ENCODE results near the gene ZFYVE1. TPM values are rescaled to one million over a fixed set of nuclear protein-coding genes. Genes with fewer than 3 reads are reported as not detected.

Gene ZFYVE1
- total and polyA plus RNA-seq, 2 of the 13 experiments (the other 11 are each of a cell fraction or from before 2014, with no cell fraction given) = 2.6 to 5.3 TPM

- 0 out of 2 replicates have a peak, but pooled peaks have one; percentile 1 for TF ChIP-seq ATF2 (CRISPR knock-in tag; IDR thresholded peaks at IDR 0.05)
- peak; percentile 57 for TF ChIP-seq HNF1B (CRISPR knock-in tag; IDR thresholded peaks at IDR 0.05)
- peak; percentile 65 for TF ChIP-seq BORCS8-MEF2B (CRISPR knock-in tag; IDR thresholded peaks at IDR 0.05)
- no peak for TF ChIP-seq SOX6 (IDR thresholded peaks at IDR 0.05)
- 0 out of 2 replicates have a peak, but pooled peaks have one; percentile 24 for TF ChIP-seq SOX6 (CRISPR knock-in tag; IDR thresholded peaks at IDR 0.05)
- TF ChIP-seq ZNF232 (CRISPR knock-in tag; IDR thresholded peaks at IDR 0.05; ENCODE audit: borderline replicate concordance) = no peak
- no peak for TF ChIP-seq PAWR (CRISPR knock-in tag; IDR thresholded peaks at IDR 0.05; ENCODE audit: borderline replicate concordance)
- peak in 1 of 2 experiments; percentile 55; a peak in 2 of 4 replicates for TF ChIP-seq HMGXB4 (CRISPR knock-in tag; IDR thresholded peaks at IDR 0.05; ENCODE audit: borderline replicate concordance in 1 of 2, low read depth in 1 of 2)
- peak; percentile 14 for TF ChIP-seq HDAC2 (CRISPR knock-in tag; IDR thresholded peaks at IDR 0.05)
- no peak for TF ChIP-seq DNMT1 (CRISPR knock-in tag; IDR thresholded peaks at IDR 0.05)
- peak; percentile 26; the same call in 1 of the 2 replicates for TF ChIP-seq SPEN (CRISPR knock-in tag; IDR thresholded peaks at IDR 0.05; ENCODE audit: low read depth)
- TF ChIP-seq ZFY (CRISPR knock-in tag; IDR thresholded peaks at IDR 0.05) = peak; percentile 81
- no peak for TF ChIP-seq ETV5 (CRISPR knock-in tag; IDR thresholded peaks at IDR 0.05; ENCODE audit: borderline replicate concordance)
- TF ChIP-seq SP4 (CRISPR knock-in tag; IDR thresholded peaks at IDR 0.05) = peak; percentile 86
- TF ChIP-seq CBX5 (CRISPR knock-in tag; IDR thresholded peaks at IDR 0.05; ENCODE audit: borderline replicate concordance) = 0 out of 2 replicates have a peak, but pooled peaks have one; percentile 14
- TF ChIP-seq HOXA5 (CRISPR knock-in tag; IDR thresholded peaks at IDR 0.05) = peak; percentile 57; the same call in 1 of the 2 replicates
- TF ChIP-seq TFE3 (CRISPR knock-in tag; IDR thresholded peaks at IDR 0.05) = no peak
- TF ChIP-seq TRAFD1 (CRISPR knock-in tag; IDR thresholded peaks at IDR 0.05; ENCODE audit: borderline replicate concordance) = no peak
- TF ChIP-seq SP5 (CRISPR knock-in tag; IDR thresholded peaks at IDR 0.05; ENCODE audit: borderline replicate concordance, low read depth) = peak; percentile 15; the same call in 1 of the 2 replicates
- TF ChIP-seq HDAC1 (CRISPR knock-in tag; IDR thresholded peaks at IDR 0.05) = peak; percentile 90
- no peak for TF ChIP-seq MAF1 (CRISPR knock-in tag; IDR thresholded peaks at IDR 0.05; ENCODE audit: borderline replicate concordance)
- peak; percentile 63 for TF ChIP-seq ZNF501 (CRISPR knock-in tag; IDR thresholded peaks at IDR 0.05)
Observed at GRCh38 chr14:72926292-72927028, 100.4 kb downstream of the ZFYVE1 start, which contains the start of gene DCAF4 (continued).

Measured in HepG2 (cell line).